Stomach (tissue), 4 donors: ENCODE results near the gene NEO1.

Experiments
- CTCF ChIP-seq, 7 experiments: fragments of 450-650 bp in 4 of 7; fragments of 200-600 bp in 3 of 7; sonication (generic) in 3 of 7; IDR thresholded peaks; one replicate each; pipeline ENCODE4 v1.5.1; 2016 to 2019; ENCODE audit warnings: antibody characterized with exemption in 7 of 7, control low read depth in 2 of 7, mild to moderate bottlenecking in 1 of 7
- EP300 ChIP-seq: sonication (generic); formaldehyde crosslinking; IDR thresholded peaks from one replicate; pipeline ENCODE4 v1.6.1; 2017; ENCODE audit warnings: antibody characterized with exemption
- POLR2AphosphoS5 ChIP-seq, 3 donors: sonication (generic); formaldehyde crosslinking; IDR thresholded peaks; one replicate each; pipeline ENCODE4 v1.6.1; 2016; ENCODE audit warnings: antibody characterized with exemption in 3 of 3

- TF ChIP-seq CTCF (IDR thresholded peaks at IDR 0.05) (no peak), POLR2AphosphoS5 (IDR thresholded peaks at IDR 0.05) (no peak), EP300 (no peak)
Measured at GRCh38 chr15:73231661-73232419, 179.6 kb downstream of the NEO1 start.
